ENCODE data around the gene WNT4. TPM values are rescaled to one million over a fixed set of nuclear protein-coding genes. Genes with fewer than 3 reads are reported as not detected.
A peak's percentile ranks its signal among the peaks of the same experiment; 100 is the strongest.
"Not testable (repeated sequence)": the region's sequence is repeated elsewhere in the genome, so short reads cannot be mapped to it uniquely, and the experiment has no call there.

WNT4 gene
- total RNA-seq, 8 experiments from 2014 or later: 0.41 to 80.1 (median 11.8) TPM

GRCh38 chr1:22101995-22102394, 40.9 kb downstream of the WNT4 start:
- H3K4me3 ChIP-seq: no peak overlapping the region
- no peak for ATAC-seq (replicated peaks in 6 of 8)
- in situ Hi-C loops (cut with MboI; ENCODE audit: low pct_unique_long_range_greater_than_20kb in 2 of 9, low sequenced_read_pairs in 9 of 9, unreplicated experiment in 9 of 9): loop anchor here in 1 of 9 experiments (25.0 kb wide), 1 partner anchor 535 kb away; the partner anchor contains the start of genes C1QA and C1QC
- no peaks in the 10 kb centered on the region for H3K4me1 ChIP-seq (replicated peaks in 1 of 2)
- WGBS, 10 experiments: 80 to 100% (median 98%) methylated on average over 1 to 8 of the region's 8 CpGs; no CpG with 5 or more reads in 1 of the 10 experiments
- no peak overlapping the region for H3K27ac ChIP-seq

DNA sequence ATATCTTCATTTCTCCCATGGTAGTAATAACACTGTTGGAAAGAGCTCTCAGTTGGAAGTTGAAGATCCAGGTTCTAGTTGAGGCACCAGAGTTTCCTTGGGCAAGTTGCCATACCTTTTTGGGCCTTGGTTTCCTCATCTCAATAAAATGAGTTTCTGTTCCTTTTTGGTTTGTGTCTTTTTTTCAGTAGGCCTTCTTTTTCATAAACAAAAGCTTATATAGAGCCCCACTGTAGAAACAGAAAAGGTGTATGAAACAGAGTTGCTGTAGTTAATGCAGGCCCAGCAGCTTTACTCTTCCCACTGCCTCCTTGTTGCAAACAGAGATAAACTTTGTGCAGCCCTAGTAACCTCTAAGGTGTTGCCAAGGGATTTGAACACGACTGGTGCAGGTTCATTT, 41.7 kb downstream of the WNT4 start:
- 44 to 100% (median 82%) methylated on average over 1 of the region's 1 CpG for WGBS, 10 experiments
- H3K27ac ChIP-seq: no peak overlapping the region
- no peak for ATAC-seq (replicated peaks in 6 of 8)
- in situ Hi-C loops (cut with MboI; ENCODE audit: low pct_unique_long_range_greater_than_20kb in 2 of 9, low sequenced_read_pairs in 9 of 9, unreplicated experiment in 9 of 9): loop anchor here in 1 of 9 experiments (25.0 kb wide), 1 partner anchor 536 kb away; the partner anchor contains the start of genes C1QA and C1QC
- no peak overlapping the region for H3K4me3 ChIP-seq
- no peaks in the 10 kb centered on the region for H3K4me1 ChIP-seq (replicated peaks in 1 of 2)

DNA sequence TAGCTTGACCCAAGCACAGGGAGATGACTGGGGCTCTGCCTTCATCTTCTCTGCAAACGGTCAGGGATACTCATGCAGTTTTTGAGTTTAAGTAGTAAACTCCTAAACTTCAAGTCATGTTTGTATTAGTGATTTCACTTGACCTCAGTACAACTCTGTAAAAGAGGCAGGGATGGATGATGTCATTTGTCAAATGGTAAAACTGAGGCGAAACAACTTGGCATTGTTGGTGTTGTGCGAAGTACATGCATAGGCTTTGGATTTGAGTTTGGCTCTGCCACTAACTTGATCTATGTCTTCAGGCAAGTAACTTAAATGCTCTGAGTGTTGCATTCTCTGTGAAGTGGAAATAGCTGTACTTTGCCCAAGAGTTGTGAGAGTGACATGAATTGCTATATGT, 42.7 kb downstream of the WNT4 start:
- H3K4me3 ChIP-seq: no peak overlapping the region
- ATAC-seq (replicated peaks in 6 of 8): no peak
- no peaks in the 10 kb centered on the region for H3K4me1 ChIP-seq (replicated peaks in 1 of 2)
- 50 to 100% (median 91%) methylated on average over 1 to 3 of the region's 3 CpGs; no CpG with 5 or more reads in 4 of the 10 experiments for WGBS, 10 experiments
- in situ Hi-C loops (cut with MboI; ENCODE audit: low pct_unique_long_range_greater_than_20kb in 2 of 9, low sequenced_read_pairs in 9 of 9, unreplicated experiment in 9 of 9): loop anchor here in 1 of 9 experiments (25.0 kb wide), 1 partner anchor 537 kb away; the partner anchor contains the start of genes C1QA and C1QC
- H3K27ac ChIP-seq: no peak overlapping the region

GRCh38 chr1:22098752-22099151, 44.1 kb downstream of the WNT4 start:
- H3K4me1 ChIP-seq (replicated peaks in 1 of 2): no peaks in the 10 kb centered on the region
- no peak overlapping the region for H3K27ac ChIP-seq
- ATAC-seq (replicated peaks in 6 of 8): peak in 1 of 8 experiments; percentile 8
- H3K4me3 ChIP-seq: no peak overlapping the region
- in situ Hi-C loops (cut with MboI; ENCODE audit: low pct_unique_long_range_greater_than_20kb in 2 of 9, low sequenced_read_pairs in 9 of 9, unreplicated experiment in 9 of 9): no loop called here
- 48 to 100% (median 87%) methylated on average over 2 to 9 of the region's 10 CpGs; no CpG with 5 or more reads in 2 of the 10 experiments for WGBS, 10 experiments

- Histone ChIP-seq H3K27ac (no peak overlapping the region), H3K4me1 (replicated peaks in 1 of 2) (peaks cover 0 to 9% of the 10 kb centered on the region in 2 donors), H3K4me3 (no peak overlapping the region)
- 65 to 100% (median 90%) methylated on average over 1 to 3 of the region's 3 CpGs; no CpG with 5 or more reads in 4 of the 10 experiments for WGBS, 10 experiments
- in situ Hi-C loops (cut with MboI; ENCODE audit: low pct_unique_long_range_greater_than_20kb in 2 of 9, low sequenced_read_pairs in 9 of 9, unreplicated experiment in 9 of 9): no loop called here
- peak in 2 of 8 experiments; percentile 26 to 56 for ATAC-seq (replicated peaks in 6 of 8)
Measured at GRCh38 chr1:22096463-22096862, 46.4 kb downstream of the WNT4 start.

DNA sequence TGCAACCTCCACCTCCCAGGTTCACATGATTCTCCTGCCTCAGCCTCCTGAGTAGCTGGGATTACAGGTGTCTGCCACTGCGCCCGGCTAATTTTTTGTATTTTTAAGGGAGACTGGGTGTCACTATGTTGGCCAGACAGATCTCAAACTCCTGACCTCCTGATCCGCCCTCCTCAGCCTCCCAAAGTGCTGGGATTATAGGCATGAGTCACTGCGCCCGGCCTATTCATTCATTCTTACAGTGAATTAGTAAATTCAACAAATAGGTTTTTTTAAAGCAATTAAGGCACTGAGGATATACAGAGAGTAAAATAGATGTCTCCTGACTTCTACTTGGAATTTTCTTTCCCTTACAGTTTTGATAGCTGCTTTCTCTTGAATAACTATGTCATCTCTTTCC, 46.9 kb downstream of the WNT4 start:
- WGBS, 10 experiments: 10 to 100% (median 86%) methylated on average over 3 to 5 of the region's 5 CpGs; no CpG with 5 or more reads in 3 of the 10 experiments

DNA sequence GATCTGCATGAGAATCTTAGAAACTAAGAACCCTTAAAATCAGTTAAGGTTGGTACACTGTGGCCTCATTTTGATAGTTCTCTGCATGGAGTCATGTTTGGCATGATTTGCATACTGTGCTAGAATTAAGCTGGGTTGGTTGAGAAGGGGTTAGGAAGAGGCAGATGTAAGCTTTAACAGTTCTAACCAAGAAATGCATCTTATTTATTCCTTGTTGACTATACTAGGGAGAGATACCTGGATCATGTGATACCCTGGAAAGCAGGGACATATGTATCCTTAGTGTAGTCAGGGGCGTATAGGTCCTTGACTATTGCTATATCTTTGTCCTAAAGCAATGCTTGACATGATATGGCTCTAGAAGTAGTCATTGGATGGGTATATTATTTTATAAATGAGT, 49.4 kb downstream of the WNT4 start:
- H3K4me1 ChIP-seq (replicated peaks in 1 of 2): peaks cover 24 to 35% of the 10 kb centered on the region in 2 donors
- no peak overlapping the region for H3K27ac ChIP-seq
- no peak for ATAC-seq (replicated peaks in 6 of 8)
- in situ Hi-C loops (cut with MboI; ENCODE audit: low pct_unique_long_range_greater_than_20kb in 2 of 9, low sequenced_read_pairs in 9 of 9, unreplicated experiment in 9 of 9): no loop called here
- no peak overlapping the region for H3K4me3 ChIP-seq
- WGBS, 10 experiments: 86 to 100% (median 100%) methylated on average over 1 of the region's 1 CpG; no CpG with 5 or more reads in 3 of the 10 experiments

More for the DNA sequence above, 46.9 kb downstream of the WNT4 start:
- Histone ChIP-seq H3K4me3 (no peak overlapping the region), H3K4me1 (replicated peaks in 1 of 2) (peaks cover 3 to 13% of the 10 kb centered on the region in 2 donors), H3K27ac (no peak overlapping the region)
- peak in 2 of 8 experiments; percentile 70 to 73 for ATAC-seq (replicated peaks in 6 of 8)
- in situ Hi-C loops (cut with MboI; ENCODE audit: low pct_unique_long_range_greater_than_20kb in 2 of 9, low sequenced_read_pairs in 9 of 9, unreplicated experiment in 9 of 9): no loop called here

DNA sequence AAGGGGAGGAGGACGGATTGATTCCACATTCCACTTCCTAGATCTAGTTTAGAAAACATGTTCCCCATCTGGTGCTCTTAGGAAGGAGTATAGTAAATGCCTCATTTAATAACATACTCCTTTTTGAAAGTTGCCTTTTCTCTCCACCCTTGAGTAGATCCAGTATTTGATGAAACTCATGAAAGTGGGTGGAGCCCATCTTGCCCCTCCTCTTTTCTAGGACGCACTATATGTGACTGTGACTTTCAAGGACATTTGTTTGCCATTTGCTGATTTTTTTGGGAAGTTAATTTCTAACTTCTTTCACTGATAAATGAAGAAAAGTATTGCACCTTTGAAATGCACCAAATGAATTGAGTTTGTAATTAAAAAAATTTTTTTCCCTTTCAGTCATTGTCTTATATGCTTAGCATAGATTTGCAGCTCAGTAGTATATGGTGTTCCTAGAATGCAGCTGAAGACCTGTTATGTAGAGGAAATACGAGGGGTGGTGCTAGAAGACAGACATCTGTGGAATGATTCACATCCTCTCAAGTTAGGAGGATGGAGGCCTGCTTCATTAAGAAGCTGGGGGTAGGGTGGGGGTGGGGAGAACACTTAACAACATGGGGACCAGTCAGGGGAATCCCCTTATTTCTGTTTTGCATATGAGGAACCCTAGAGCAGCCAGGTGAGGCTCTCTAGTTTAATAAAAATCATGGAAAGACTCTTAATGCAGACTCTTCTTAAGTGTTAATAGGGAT, 50.7 kb downstream of the WNT4 start:
- WGBS, 10 experiments: 50 to 60% methylated on average over 1 of the region's 3 CpGs; no CpG with 5 or more reads in 8 of the 10 experiments
- H3K4me3 ChIP-seq; H3K27ac ChIP-seq; in situ Hi-C loops (cut with MboI; ENCODE audit: low pct_unique_long_range_greater_than_20kb in 2 of 9, low sequenced_read_pairs in 9 of 9, unreplicated experiment in 9 of 9): not testable (repeated sequence)
- H3K4me1 ChIP-seq (replicated peaks in 1 of 2): peaks cover 29 to 37% of the 10 kb centered on the region in 2 donors
- peak in 2 of 8 experiments; percentile 35 to 62 for ATAC-seq (replicated peaks in 6 of 8)

- WGBS, 10 experiments: 37 to 100% (median 58%) methylated on average over 1 to 3 of the region's 3 CpGs; no CpG with 5 or more reads in 1 of the 10 experiments
- Histone ChIP-seq H3K27ac (no peak overlapping the region), H3K4me3 (no peak overlapping the region), H3K4me1 (replicated peaks in 1 of 2) (peaks cover 29 to 37% of the 10 kb centered on the region in 2 donors)
- in situ Hi-C loops (cut with MboI; ENCODE audit: low pct_unique_long_range_greater_than_20kb in 2 of 9, low sequenced_read_pairs in 9 of 9, unreplicated experiment in 9 of 9): no loop called here
- peak in 4 of 8 experiments; percentile 65 to 85 (median 82) for ATAC-seq (replicated peaks in 6 of 8)
Measured at GRCh38 chr1:22090867-22091266, 52.0 kb downstream of the WNT4 start.

DNA sequence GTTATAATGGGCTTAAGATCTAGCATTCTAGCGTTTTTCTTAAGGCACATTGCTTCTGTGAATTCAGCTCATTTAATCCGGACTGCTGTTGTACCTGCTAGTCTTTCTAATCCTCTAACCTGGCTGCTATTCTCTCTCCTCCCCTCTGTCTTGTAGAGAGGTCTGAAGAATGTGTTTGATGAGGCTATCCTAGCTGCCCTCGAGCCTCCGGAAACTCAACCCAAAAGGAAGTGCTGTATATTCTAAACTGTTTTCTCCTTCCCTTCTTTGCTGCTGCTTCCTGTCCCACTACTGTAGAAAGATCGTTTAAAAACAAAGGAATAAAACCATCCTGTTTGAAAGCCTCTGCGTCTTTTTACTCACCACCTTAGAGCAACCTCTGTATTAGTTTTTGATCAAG, 53.1 kb downstream of the WNT4 start:
- in situ Hi-C loops (cut with MboI; ENCODE audit: low pct_unique_long_range_greater_than_20kb in 2 of 9, low sequenced_read_pairs in 9 of 9, unreplicated experiment in 9 of 9): no loop called here
- ATAC-seq (replicated peaks in 6 of 8): no peak
- H3K4me3 ChIP-seq: no peak overlapping the region
- peaks cover 29 to 37% of the 10 kb centered on the region in 2 donors for H3K4me1 ChIP-seq (replicated peaks in 1 of 2)
- peak overlapping the region in 1 of 2 donors; percentile 33 for H3K27ac ChIP-seq
- WGBS, 10 experiments: 25 to 63% (median 42%) methylated on average over 1 to 6 of the region's 6 CpGs

DNA sequence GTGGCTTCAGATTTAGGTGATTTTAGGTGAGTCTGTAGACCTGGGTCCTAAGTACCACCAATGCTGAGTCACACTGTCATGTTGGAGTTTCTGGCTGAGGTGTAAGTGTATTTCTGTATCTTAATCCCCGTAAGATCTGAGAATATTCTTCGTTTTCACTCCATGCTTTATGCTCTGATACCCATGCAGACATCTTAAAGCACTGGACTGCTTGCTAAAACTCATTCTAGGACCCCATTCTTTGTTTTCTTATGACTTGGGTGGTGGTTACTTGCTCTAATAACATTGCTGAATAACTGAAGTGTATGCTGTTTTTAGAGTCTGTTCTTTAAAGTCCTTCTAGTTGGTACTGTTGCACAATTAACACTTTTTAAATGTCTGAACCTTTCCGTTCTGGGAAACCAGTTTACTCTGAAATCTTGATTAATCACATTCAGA, 53.7 kb downstream of the WNT4 start:
- Histone ChIP-seq H3K4me1 (replicated peaks in 1 of 2) (peaks cover 29 to 37% of the 10 kb centered on the region in 2 donors), H3K27ac (no peak overlapping the region), H3K4me3 (no peak overlapping the region)
- in situ Hi-C loops (cut with MboI; ENCODE audit: low pct_unique_long_range_greater_than_20kb in 2 of 9, low sequenced_read_pairs in 9 of 9, unreplicated experiment in 9 of 9): no loop called here
- WGBS, 10 experiments: 28 to 89% (median 78%) methylated on average over 1 to 3 of the region's 3 CpGs; no CpG with 5 or more reads in 1 of the 10 experiments
- no peak for ATAC-seq (replicated peaks in 6 of 8)

DNA sequence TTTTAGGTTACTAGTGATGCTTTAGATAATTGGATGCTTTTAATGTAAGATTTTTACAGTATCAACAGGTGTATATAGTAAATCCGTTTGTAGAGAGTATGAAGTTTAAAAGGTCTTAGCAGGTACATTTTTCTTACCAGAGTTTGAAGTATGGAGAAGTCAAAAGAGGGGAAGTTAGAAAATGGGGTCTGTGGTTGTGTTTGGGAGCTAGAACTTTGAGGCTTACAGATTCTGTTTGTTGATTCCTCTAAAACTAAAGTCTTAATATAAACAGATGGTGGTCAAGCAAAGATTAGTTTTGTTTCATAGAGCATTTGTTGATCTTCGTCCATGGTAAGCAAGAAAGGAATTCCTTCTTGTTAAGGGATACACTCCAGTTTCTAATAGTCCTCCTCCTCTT, 54.6 kb downstream of the WNT4 start:
- H3K4me3 ChIP-seq: no peak overlapping the region
- no peak overlapping the region for H3K27ac ChIP-seq
- WGBS, 10 experiments: 29 to 100% (median 84%) methylated on average over 1 to 2 of the region's 2 CpGs; no CpG with 5 or more reads in 1 of the 10 experiments
- H3K4me1 ChIP-seq (replicated peaks in 1 of 2): peaks cover 29 to 37% of the 10 kb centered on the region in 2 donors
- in situ Hi-C loops (cut with MboI; ENCODE audit: low pct_unique_long_range_greater_than_20kb in 2 of 9, low sequenced_read_pairs in 9 of 9, unreplicated experiment in 9 of 9): no loop called here
- no peak for ATAC-seq (replicated peaks in 6 of 8)

- Histone ChIP-seq H3K27ac (no peak overlapping the region), H3K4me1 (replicated peaks in 1 of 2) (peaks cover 13% of the 10 kb centered on the region in 2 donors)
Measured at GRCh38 chr1:22080191-22080590, 62.7 kb downstream of the WNT4 start.

More at GRCh38 chr1:22080191-22080590, 62.7 kb downstream of the WNT4 start:
- in situ Hi-C loops (cut with MboI; ENCODE audit: low pct_unique_long_range_greater_than_20kb in 2 of 9, low sequenced_read_pairs in 9 of 9, unreplicated experiment in 9 of 9): no loop called here
- no peak overlapping the region for H3K4me3 ChIP-seq
- 67 to 100% (median 90%) methylated on average over 1 to 2 of the region's 2 CpGs; no CpG with 5 or more reads in 1 of the 10 experiments for WGBS, 10 experiments
- ATAC-seq (replicated peaks in 6 of 8): no peak
